ENCODE measurements around the gene LSR.

- no peak for TF ChIP-seq YY1 (IDR thresholded peaks at IDR 0.05; ENCODE audit: low read depth)
- TF ChIP-seq MAX (IDR thresholded peaks at IDR 0.05): no peak
- no peak for TF ChIP-seq EP300 (IDR thresholded peaks at IDR 0.05; ENCODE audit: borderline replicate concordance)
- no peak for TF ChIP-seq FOXM1 (IDR thresholded peaks at IDR 0.05; ENCODE audit: borderline replicate concordance, low read depth)
- no peak for TF ChIP-seq TCF12 (IDR thresholded peaks at IDR 0.05; ENCODE audit: low read depth)
- no peak for TF ChIP-seq RAD21 (IDR thresholded peaks at IDR 0.05; ENCODE audit: low read depth)
- no peak for TF ChIP-seq CEBPB (IDR thresholded peaks at IDR 0.05)
- TF ChIP-seq TAF1 (IDR thresholded peaks at IDR 0.05; ENCODE audit: low read depth): no peak
- no peak for TF ChIP-seq NFIC (IDR thresholded peaks at IDR 0.05)
- TF ChIP-seq, protein P1, sequence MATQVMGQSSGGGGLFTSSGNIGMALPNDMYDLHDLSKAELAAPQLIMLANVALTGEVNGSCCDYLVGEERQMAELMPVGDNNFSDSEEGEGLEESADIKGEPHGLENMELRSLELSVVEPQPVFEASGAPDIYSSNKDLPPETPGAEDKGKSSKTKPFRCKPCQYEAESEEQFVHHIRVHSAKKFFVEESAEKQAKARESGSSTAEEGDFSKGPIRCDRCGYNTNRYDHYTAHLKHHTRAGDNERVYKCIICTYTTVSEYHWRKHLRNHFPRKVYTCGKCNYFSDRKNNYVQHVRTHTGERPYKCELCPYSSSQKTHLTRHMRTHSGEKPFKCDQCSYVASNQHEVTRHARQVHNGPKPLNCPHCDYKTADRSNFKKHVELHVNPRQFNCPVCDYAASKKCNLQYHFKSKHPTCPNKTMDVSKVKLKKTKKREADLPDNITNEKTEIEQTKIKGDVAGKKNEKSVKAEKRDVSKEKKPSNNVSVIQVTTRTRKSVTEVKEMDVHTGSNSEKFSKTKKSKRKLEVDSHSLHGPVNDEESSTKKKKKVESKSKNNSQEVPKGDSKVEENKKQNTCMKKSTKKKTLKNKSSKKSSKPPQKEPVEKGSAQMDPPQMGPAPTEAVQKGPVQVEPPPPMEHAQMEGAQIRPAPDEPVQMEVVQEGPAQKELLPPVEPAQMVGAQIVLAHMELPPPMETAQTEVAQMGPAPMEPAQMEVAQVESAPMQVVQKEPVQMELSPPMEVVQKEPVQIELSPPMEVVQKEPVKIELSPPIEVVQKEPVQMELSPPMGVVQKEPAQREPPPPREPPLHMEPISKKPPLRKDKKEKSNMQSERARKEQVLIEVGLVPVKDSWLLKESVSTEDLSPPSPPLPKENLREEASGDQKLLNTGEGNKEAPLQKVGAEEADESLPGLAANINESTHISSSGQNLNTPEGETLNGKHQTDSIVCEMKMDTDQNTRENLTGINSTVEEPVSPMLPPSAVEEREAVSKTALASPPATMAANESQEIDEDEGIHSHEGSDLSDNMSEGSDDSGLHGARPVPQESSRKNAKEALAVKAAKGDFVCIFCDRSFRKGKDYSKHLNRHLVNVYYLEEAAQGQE (IDR thresholded peaks at IDR 0.05; ENCODE audit: low read depth): no peak
Measured at GRCh38 chr19:35295792-35296462, 47.1 kb downstream of the LSR start.
